Measurements from ENCODE around the gene AMZ1.

AMZ1 gene

GRCh38 chr7:2651847-2652735 lies 35.9 kb upstream of the AMZ1 start:
- no peak for DNase-seq (ENCODE audit: low spot score)

- DNase-seq (ENCODE audit: low spot score), result no peak
These were observed 35.3 kb upstream of the AMZ1 start for GRCh38 chr7:2652736-2653060.

GRCh38 chr7:2654059-2654458 lies 33.9 kb upstream of the AMZ1 start:
- no peak for DNase-seq (ENCODE audit: low spot score)

- no peak for DNase-seq (ENCODE audit: low spot score)
These were observed 32.0 kb upstream of the AMZ1 start for GRCh38 chr7:2655870-2656614.

- DNase-seq (ENCODE audit: low spot score), result no peak
These were observed 30.8 kb upstream of the AMZ1 start for GRCh38 chr7:2657208-2657607.

- DNase-seq (ENCODE audit: low spot score), result no peak
These were observed 29.9 kb upstream of the AMZ1 start for GRCh38 chr7:2657920-2658671.

- DNase-seq (ENCODE audit: low spot score), result no peak
These were observed 29.1 kb upstream of the AMZ1 start for GRCh38 chr7:2658941-2659340.

GRCh38 chr7:2659556-2660358 lies 28.2 kb upstream of the AMZ1 start:
- DNase-seq (ENCODE audit: low spot score), result no peak

- no peak for DNase-seq (ENCODE audit: low spot score)
These were observed 27.5 kb upstream of the AMZ1 start for GRCh38 chr7:2660359-2661095.

GRCh38 chr7:2661096-2661449 lies 26.9 kb upstream of the AMZ1 start:
- no peak for DNase-seq (ENCODE audit: low spot score)

- no peak for DNase-seq (ENCODE audit: low spot score)
These were observed 26.3 kb upstream of the AMZ1 start for GRCh38 chr7:2661602-2662272.

- no peak for DNase-seq (ENCODE audit: low spot score)
These were observed 25.5 kb upstream of the AMZ1 start for GRCh38 chr7:2662273-2663120.

- no peak for DNase-seq (ENCODE audit: low spot score)
These were observed 24.7 kb upstream of the AMZ1 start for GRCh38 chr7:2663121-2663886.

- no peak for DNase-seq (ENCODE audit: low spot score)
These were observed 24.0 kb upstream of the AMZ1 start for GRCh38 chr7:2663960-2664359.

GRCh38 chr7:2665359-2665791 lies 22.6 kb upstream of the AMZ1 start:
- DNase-seq (ENCODE audit: low spot score), result no peak

- no peak for DNase-seq (ENCODE audit: low spot score)
These were observed 21.8 kb upstream of the AMZ1 start for GRCh38 chr7:2666155-2666554.

- DNase-seq (ENCODE audit: low spot score), result no peak
These were observed 21.3 kb upstream of the AMZ1 start for GRCh38 chr7:2666588-2667250.

GRCh38 chr7:2667843-2668242 lies 20.2 kb upstream of the AMZ1 start:
- DNase-seq (ENCODE audit: low spot score), result no peak

Measured in ecto neural progenitor cell (in vitro differentiated cells).